ENCODE measurements around the gene ICOS.

ICOS gene

GRCh38 chr2:204005940-204006721 lies 69.6 kb downstream of the ICOS start:
- no peak for FAIRE-seq
- no peak for DNase-seq (ENCODE audit: insufficient read length, low spot score)

GRCh38 chr2:204008352-204008751 lies 71.8 kb downstream of the ICOS start:
- no peak for FAIRE-seq

GRCh38 chr2:204010628-204011560 lies 74.3 kb downstream of the ICOS start:
- FAIRE-seq, result peak; percentile 42
- no peak for DNase-seq (ENCODE audit: insufficient read length, low spot score)

More at GRCh38 chr2:204008352-204008751, 71.8 kb downstream of the ICOS start:
- DNase-seq (ENCODE audit: insufficient read length, low spot score), result no peak

All from GM19239 (cell line).